Adrenal gland (tissue), 5 donors: Measurements from ENCODE around the gene RPL27.

ENCODE experiments used
- CTCF ChIP-seq, 6 experiments: fragments of 450-650 bp in 4 of 6; fragments of 200-600 bp in 2 of 6; sonication (generic) in 1 of 6; IDR thresholded peaks; 1 replicate in 5 of 6; 2 replicates in 1 of 6; pipeline versions ENCODE4 v1.5.1 to v1.8.0; 2016 to 2021; ENCODE audit warnings: antibody characterized with exemption in 6 of 6, mild to moderate bottlenecking in 2 of 6, moderate library complexity in 1 of 6
- POLR2A ChIP-seq, 2 donors: fragments of 450-650 bp; IDR thresholded peaks; one replicate each; pipeline ENCODE4 v1.6.1; 2017; ENCODE audit warnings: antibody characterized with exemption in 2 of 2, mild to moderate bottlenecking in 2 of 2, moderate library complexity in 1 of 2
- donor health status: DM: no; HTN: no; CAD: no.

DNA sequence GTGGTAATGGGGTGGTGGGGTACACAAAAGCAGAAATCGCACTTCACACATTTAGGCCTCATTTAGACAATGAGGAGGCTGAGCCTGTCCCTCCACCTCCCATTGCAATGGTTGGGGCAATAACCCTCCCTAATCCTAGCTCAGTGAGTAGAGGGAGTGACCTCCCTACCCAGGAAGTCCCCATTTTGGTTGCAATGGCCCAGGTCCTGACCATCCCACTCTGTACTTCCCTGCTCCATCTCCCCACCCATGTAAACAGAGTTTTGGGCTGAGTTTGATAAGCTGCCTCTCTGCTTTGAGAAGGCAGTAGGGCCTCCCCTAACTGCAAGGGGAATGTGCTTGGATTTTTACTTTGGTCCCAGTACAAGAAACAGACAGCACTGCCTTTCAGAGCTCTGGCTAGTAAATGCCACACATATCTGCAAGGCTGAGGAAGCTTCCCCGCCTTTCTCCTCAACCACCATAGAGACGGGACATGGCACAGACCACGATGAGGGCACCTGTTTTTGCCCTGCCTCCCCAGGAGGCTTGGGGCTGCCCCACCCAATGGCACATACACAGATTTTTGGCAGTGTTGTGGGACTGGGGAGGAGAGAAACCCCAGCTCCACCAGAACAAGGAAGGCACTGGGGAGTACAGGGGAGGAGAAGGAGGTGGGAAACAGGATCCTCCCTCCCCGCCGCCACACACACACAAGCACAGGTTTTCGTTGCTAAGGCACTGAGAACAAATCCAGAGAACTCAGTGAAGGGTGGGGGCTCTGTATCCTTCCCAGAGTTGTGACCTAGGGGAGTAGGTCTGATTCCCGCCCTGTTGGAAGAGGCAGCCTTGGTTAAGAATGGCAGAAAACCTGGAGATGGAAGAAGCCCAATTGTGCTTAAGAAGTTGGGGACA lies 16.7 kb downstream of the RPL27 start:
- TF ChIP-seq CTCF (IDR thresholded peaks at IDR 0.05) (no peak), POLR2A (IDR thresholded peaks at IDR 0.05) (no peak)
